IgD-negative memory B cell (primary cell): ENCODE measurements around the gene MTRF1L. TPM values are rescaled to one million over a fixed set of nuclear protein-coding genes. Genes with fewer than 3 reads are reported as not detected.

Source experiments
- polyA plus RNA-seq: library from polyadenylated mRNA; unstranded; fragments of 300-500 nt; fragmentation: Illumina TruSeq; gene quantifications from one replicate; pipeline ENCODE4 v1.2.3, GENCODE V29; 2021

The MTRF1L gene
- polyA plus RNA-seq, 1 donor from 2014 or later: 12.5 TPM

Other genes with a start within 250 kb of the MTRF1L start
- 12.3 TPM for gene FBXO5, start 19.7 kb downstream of the MTRF1L start, polyA plus RNA-seq
- 0.05 TPM for gene RGS17, start 128.6 kb upstream of the MTRF1L start, polyA plus RNA-seq